GM12878 (cell line): ENCODE measurements around the gene TMEM237. TPM values are rescaled to one million over a fixed set of nuclear protein-coding genes. Genes with fewer than 3 reads are reported as not detected.

Experiments
- ATAC-seq: fragments of 200-7000 bp; cut with Tn5 transposase; 3 replicates; pipeline ENCODE4 v1.9.1; 2020; ENCODE audit warnings: mild to moderate bottlenecking, moderate library complexity
- BruUV-seq: library from RNA; stranded (reverse); fragments of 400-500 nt; replicated peaks from 2 replicates; lab custom pipeline; 2021; lab: Mats Ljungman, UMichigan
- CTCF ChIA-PET: fragments of 300-600 bp; sonication (Branson Sonifier 250); formaldehyde crosslinking; extraction: SDS; loops from one replicate; lab custom pipeline; 2021; ENCODE audit warnings: inconsistent platforms; lab: Yijun Ruan, JAX
- POLR2A ChIA-PET: fragments of 350-600 bp; formaldehyde crosslinking; extraction: SDS; loops from one replicate; lab custom pipeline; 2021; ENCODE audit warnings: inconsistent platforms; lab: Charles Lee
- RAD21 ChIA-PET: fragments of 300-600 bp; sonication (Branson Sonifier 250); formaldehyde crosslinking; loops from one replicate; lab custom pipeline; 2023; ENCODE audit warnings: antibody characterized with exemption; ENCODE audit not compliant: unreplicated experiment; lab: Charles Lee
- SMC1A ChIA-PET: fragments of 300-600 bp; sonication (Branson Sonifier 250); formaldehyde crosslinking; loops from one replicate; lab custom pipeline; 2023; ENCODE audit not compliant: unreplicated experiment, uncharacterized antibody; lab: Charles Lee
- DNase-seq: peaks from one replicate; pipeline ENCODE4 v3.0.0-alpha.2; 2011; ENCODE audit warnings: low read depth, low spot score
- FAIRE-seq: peaks from 3 replicates; lab custom pipeline; 2011; peaks lifted over from hg19 to GRCh38; lab: Jason Lieb, UNC
- H2AFZ ChIP-seq: 2 replicates; pipeline ENCODE4 v1.6.0; 2011; ENCODE audit warnings: low read depth, low read length, control low read depth; ENCODE audit not compliant: control insufficient read depth
- H3K27ac ChIP-seq: 2 replicates; pipeline ENCODE4 v1.5.1; 2011; ENCODE audit warnings: control low read depth; ENCODE audit not compliant: control insufficient read depth, insufficient read depth
- H3K27me3 ChIP-seq, 2 experiments: replicated peaks in 1 of 2; 2 replicates each; pipeline versions ENCODE4 v1.6.0 to v1.6.1; 2011; ENCODE audit warnings: low read length in 1 of 2; ENCODE audit not compliant: control insufficient read depth in 2 of 2, insufficient read depth in 2 of 2
- H3K36me3 ChIP-seq, 2 experiments: 2 replicates each; pipeline ENCODE4 v1.5.1; 2011; ENCODE audit warnings: low read length in 1 of 2; ENCODE audit not compliant: control insufficient read depth in 2 of 2, insufficient read depth in 2 of 2
- H3K4me1 ChIP-seq: 2 replicates; pipeline ENCODE4 v1.6.1; 2011; ENCODE audit warnings: mild to moderate bottlenecking, low read length, moderate library complexity, mixed read lengths; ENCODE audit not compliant: control insufficient read depth, insufficient read depth
- H3K4me2 ChIP-seq: 2 replicates; pipeline ENCODE4 v1.6.0; 2011; ENCODE audit warnings: control low read depth; ENCODE audit not compliant: control insufficient read depth, insufficient read depth
- H3K4me3 ChIP-seq: fragments of 200-600 bp; sonication (generic); 2 replicates; pipeline ENCODE4 v1.5.1; 2016
- H3K79me2 ChIP-seq: 2 replicates; pipeline ENCODE4 v1.6.0; 2011; ENCODE audit warnings: low read length; ENCODE audit not compliant: control insufficient read depth, insufficient read depth
- H3K9ac ChIP-seq: 2 replicates; pipeline ENCODE4 v1.8.0; 2011; ENCODE audit warnings: low read length, control low read depth, mixed read lengths; ENCODE audit not compliant: control insufficient read depth, insufficient read depth
- H3K9me3 ChIP-seq: replicated peaks from 3 replicates; pipeline ENCODE4 v1.5.1; 2011; ENCODE audit warnings: mild to moderate bottlenecking, low read length; ENCODE audit not compliant: control insufficient read depth, insufficient read depth
- H4K20me1 ChIP-seq: 2 replicates; pipeline ENCODE4 v1.6.0; 2011; ENCODE audit not compliant: control insufficient read depth, insufficient read depth
- ATF2 ChIP-seq: IDR thresholded peaks from 2 replicates; pipeline ENCODE4 v1.6.1; 2012; ENCODE audit warnings: low read length, inconsistent platforms
- CHD4 ChIP-seq: fragments of 200-600 bp; sonication (generic); IDR thresholded peaks from 2 replicates; pipeline ENCODE4 v1.6.1; 2016; ENCODE audit warnings: mild to moderate bottlenecking
- EZH2 ChIP-seq: IDR thresholded peaks from 2 replicates; pipeline ENCODE4 v1.6.1; 2012; ENCODE audit warnings: low read depth, mild to moderate bottlenecking, control low read depth, inconsistent platforms, low read length, borderline replicate concordance; ENCODE audit not compliant: control insufficient read depth
- HDAC6 ChIP-seq: fragments of 200-600 bp; sonication (generic); IDR thresholded peaks from one replicate; pipeline ENCODE4 v1.8.0; 2017; ENCODE audit warnings: antibody characterized with exemption; ENCODE audit not compliant: unreplicated experiment
- KAT2A ChIP-seq: conservative IDR thresholded peaks from 2 replicates; pipeline ENCODE4 v1.6.1; 2011; ENCODE audit warnings: low read depth, low read length; ENCODE audit not compliant: control insufficient read depth
- KLF5 ChIP-seq: fragments of 450-650 bp; IDR thresholded peaks from 2 replicates; pipeline ENCODE4 v1.6.1; 2014; ENCODE audit warnings: mild to moderate bottlenecking; ENCODE audit not compliant: partially characterized antibody
- LARP7 ChIP-seq: fragments of 450-650 bp; IDR thresholded peaks from 2 replicates; pipeline ENCODE4 v1.6.1; 2017; ENCODE audit warnings: mild to moderate bottlenecking
- NFYA ChIP-seq: IDR thresholded peaks from 2 replicates; pipeline ENCODE4 v1.6.1; 2011; ENCODE audit warnings: low read depth, mild to moderate bottlenecking, low read length, improper control_type of control experiment, borderline replicate concordance
- NFYB ChIP-seq: IDR thresholded peaks from 2 replicates; pipeline ENCODE4 v1.6.1; 2011; ENCODE audit warnings: low read depth, mild to moderate bottlenecking, low read length, improper control_type of control experiment, moderate library complexity; ENCODE audit not compliant: insufficient read depth
- NR2C1 ChIP-seq: fragments of 450-650 bp; IDR thresholded peaks from 2 replicates; pipeline ENCODE4 v1.6.1; 2017; ENCODE audit warnings: antibody characterized with exemption, mild to moderate bottlenecking, moderate library complexity
- POU2F2 ChIP-seq: IDR thresholded peaks from 3 replicates; pipeline ENCODE4 v1.6.1; 2011; ENCODE audit warnings: low read depth, mild to moderate bottlenecking, low read length, borderline replicate concordance
- RUNX3 ChIP-seq: IDR thresholded peaks from 2 replicates; pipeline ENCODE4 v1.6.1; 2012; ENCODE audit warnings: low read length, inconsistent platforms
- SKIL ChIP-seq: fragments of 450-650 bp; IDR thresholded peaks from 2 replicates; pipeline ENCODE4 v1.6.1; 2017; ENCODE audit warnings: mild to moderate bottlenecking, low read depth, inconsistent platforms; ENCODE audit not compliant: poor library complexity, severe bottlenecking
- SMAD5 ChIP-seq: IDR thresholded peaks from 2 replicates; pipeline ENCODE4 v1.6.1; 2016; ENCODE audit warnings: antibody characterized with exemption, low read depth
- STAT1 ChIP-seq: fragments of 450-650 bp; conservative IDR thresholded peaks from 2 replicates; pipeline ENCODE4 v1.6.1; 2014; ENCODE audit warnings: antibody characterized with exemption, mild to moderate bottlenecking
- TAF1 ChIP-seq: IDR thresholded peaks from 2 replicates; pipeline ENCODE4 v1.6.1; 2011; ENCODE audit warnings: mild to moderate bottlenecking, low read depth, low read length, borderline replicate concordance
- WGBS: methylation state at CpG from one replicate; pipeline ENCODE4 v1.1.6; 2016; ENCODE audit warnings: low lambda C conversion rate; ENCODE audit not compliant: insufficient replicate concordance, insufficient coverage; ENCODE audit errors: missing lambda C conversion rate; 5-methylcytosine and 5-hydroxymethylcytosine counted together
- in situ Hi-C: fragments of 300-500 bp; cut with MboI; formaldehyde crosslinking; loops from 9 replicates; pipeline ENCODE4 v1.14.3; 2018; ENCODE audit warnings: mixed read lengths
- intact Hi-C: fragments of 100-400 bp; cut with micrococcal nuclease; formaldehyde crosslinking; loops from one replicate; pipeline ENCODE4 v1.14.2; 2022; ENCODE audit not compliant: unreplicated experiment
- polyA plus RNA-seq, 11 experiments: library from polyadenylated mRNA; depleted of rRNA in 4 of 11; unstranded in 6 of 11; stranded (reverse) in 5 of 11; fragments of >200 nt; fragmentation: Nextera tagmentation in 4 of 11; fragmentation: Illumina TruSeq in 1 of 11; extraction: Ambion mirVana in 4 of 11; extraction: Trizol in 1 of 11; gene quantifications; 1 replicate in 1 of 11; 2 replicates in 10 of 11; pipeline versions ENCODE4 v1.2.1 to v1.2.3, GENCODE V29; 2011 to 2016; ENCODE audit warnings: inconsistent platforms in 2 of 11, missing spikeins in 2 of 11, low read depth in 1 of 11
- total RNA-seq, 4 experiments: library from RNA; depleted of rRNA in 3 of 4; stranded (reverse); fragments of >200 nt in 3 of 4; fragmentation: Illumina TruSeq in 1 of 4; extraction: Trizol in 1 of 4; gene quantifications; 2 replicates each; pipeline versions ENCODE4 v1.2.1 to v1.2.3, GENCODE V29; 2013 to 2021
- TF ChIP-seq, protein P1 (sequence below): fragments of 450-650 bp; IDR thresholded peaks from 2 replicates; pipeline ENCODE4 v1.6.1; 2018; ENCODE audit warnings: borderline replicate concordance, mild to moderate bottlenecking; ENCODE audit not compliant: partially characterized antibody

TMEM237 gene
- total and polyA plus RNA-seq, 10 of the 15 experiments (the other 5 are each of a cell fraction or from before 2014, with no cell fraction given): 15.0 to 43.7 (median 29.3) TPM

- TF ChIP-seq NFYA (no peak), HDAC6 (no peak), EZH2 (no peak), TAF1 (no peak), RUNX3 (peak; percentile 21; the same call in 1 of the 2 replicates)
Measured at GRCh38 chr2:201639205-201639604, 4.1 kb downstream of the TMEM237 start (continued).

DNA sequence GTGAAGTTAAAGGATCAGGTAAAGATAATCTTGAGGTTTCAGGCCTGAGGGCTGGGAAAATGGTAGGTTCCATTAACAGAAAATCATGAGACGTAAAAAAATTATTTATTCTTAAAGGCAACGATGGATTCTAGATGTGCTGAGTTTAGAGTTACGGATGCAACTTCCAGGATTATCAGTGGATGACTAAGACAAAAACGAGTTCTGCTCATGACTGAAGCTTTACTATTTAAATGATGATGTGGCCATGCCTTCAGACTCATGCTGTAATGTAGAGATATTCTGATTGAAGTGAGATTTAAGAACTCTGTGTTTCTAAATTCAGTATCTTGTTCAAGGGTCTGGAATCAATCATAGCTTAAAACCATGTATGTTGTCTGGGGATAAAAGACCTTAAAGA, 5.0 kb downstream of the TMEM237 start:
- H3K4me3 ChIP-seq: no peak overlapping the region
- no peaks in the 10 kb centered on the region for H3K9me3 ChIP-seq
- no peak overlapping the region for H3K9ac ChIP-seq
- no peak for ATAC-seq
- no peak overlapping the region for H3K4me2 ChIP-seq
- H3K27me3 ChIP-seq: no peaks in the 10 kb centered on the region
- no peak for DNase-seq
- in situ Hi-C loops: no loop called here
- CTCF ChIA-PET: no interaction called here
- no peaks in the 10 kb centered on the region for H3K4me1 ChIP-seq
- no TSS peak for BruUV-seq
- POLR2A ChIA-PET: interaction anchor here (0.6 kb wide), 1 partner anchor 381 kb away, joined by 5 read pairs; no protein-coding TSS in a partner anchor
- 0 out of 2 replicates have a peak, but pooled peaks cover 2% of the 10 kb centered on the region for H3K79me2 ChIP-seq
- intact Hi-C loops: no loop called here
- no peaks in the 10 kb centered on the region for H4K20me1 ChIP-seq
- no peak overlapping the region for H3K27ac ChIP-seq
- WGBS: 74% methylated on average over 4 of the region's 4 CpGs
- RAD21 ChIA-PET: interaction anchor here (0.7 kb wide), 1 partner anchor 50 kb away, joined by 4 read pairs; no protein-coding TSS in a partner anchor
- no peak overlapping the region for H2AFZ ChIP-seq
- H3K36me3 ChIP-seq: no peaks in the 10 kb centered on the region; a peak in 2 of 4 replicates
- SMC1A ChIA-PET: interaction anchor here (1.6 kb wide), 1 partner anchor 19 kb away, joined by 3 read pairs; no protein-coding TSS in a partner anchor
- no peak for FAIRE-seq
- TF ChIP-seq, protein P1, sequence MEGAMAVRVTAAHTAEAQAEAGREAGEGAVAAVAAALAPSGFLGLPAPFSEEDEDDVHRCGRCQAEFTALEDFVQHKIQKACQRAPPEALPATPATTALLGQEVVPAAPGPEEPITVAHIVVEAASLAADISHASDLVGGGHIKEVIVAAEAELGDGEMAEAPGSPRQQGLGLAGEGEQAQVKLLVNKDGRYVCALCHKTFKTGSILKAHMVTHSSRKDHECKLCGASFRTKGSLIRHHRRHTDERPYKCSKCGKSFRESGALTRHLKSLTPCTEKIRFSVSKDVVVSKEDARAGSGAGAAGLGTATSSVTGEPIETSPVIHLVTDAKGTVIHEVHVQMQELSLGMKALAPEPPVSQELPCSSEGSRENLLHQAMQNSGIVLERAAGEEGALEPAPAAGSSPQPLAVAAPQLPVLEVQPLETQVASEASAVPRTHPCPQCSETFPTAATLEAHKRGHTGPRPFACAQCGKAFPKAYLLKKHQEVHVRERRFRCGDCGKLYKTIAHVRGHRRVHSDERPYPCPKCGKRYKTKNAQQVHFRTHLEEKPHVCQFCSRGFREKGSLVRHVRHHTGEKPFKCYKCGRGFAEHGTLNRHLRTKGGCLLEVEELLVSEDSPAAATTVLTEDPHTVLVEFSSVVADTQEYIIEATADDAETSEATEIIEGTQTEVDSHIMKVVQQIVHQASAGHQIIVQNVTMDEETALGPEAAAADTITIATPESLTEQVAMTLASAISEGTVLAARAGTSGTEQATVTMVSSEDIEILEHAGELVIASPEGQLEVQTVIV: no peak
- TF ChIP-seq SMAD5 (no peak), POU2F2 (no peak), KLF5 (no peak), LARP7 (no peak), SKIL (no peak), STAT1 (no peak), NR2C1 (no peak), KAT2A (no peak), ATF2 (no peak), CHD4 (no peak), NFYB (no peak)
